HG03469 (cell line): Measurements from ENCODE around the gene NABP1.

Source experiments
- ATAC-seq: cut with Tn5 transposase; IDR thresholded peaks from one replicate; pipeline ENCODE4 v1.9.1; 2021; ENCODE audit warnings: mild to moderate bottlenecking, moderate library complexity, moderate number of reproducible peaks; ENCODE audit not compliant: unreplicated experiment

The NABP1 gene

DNA sequence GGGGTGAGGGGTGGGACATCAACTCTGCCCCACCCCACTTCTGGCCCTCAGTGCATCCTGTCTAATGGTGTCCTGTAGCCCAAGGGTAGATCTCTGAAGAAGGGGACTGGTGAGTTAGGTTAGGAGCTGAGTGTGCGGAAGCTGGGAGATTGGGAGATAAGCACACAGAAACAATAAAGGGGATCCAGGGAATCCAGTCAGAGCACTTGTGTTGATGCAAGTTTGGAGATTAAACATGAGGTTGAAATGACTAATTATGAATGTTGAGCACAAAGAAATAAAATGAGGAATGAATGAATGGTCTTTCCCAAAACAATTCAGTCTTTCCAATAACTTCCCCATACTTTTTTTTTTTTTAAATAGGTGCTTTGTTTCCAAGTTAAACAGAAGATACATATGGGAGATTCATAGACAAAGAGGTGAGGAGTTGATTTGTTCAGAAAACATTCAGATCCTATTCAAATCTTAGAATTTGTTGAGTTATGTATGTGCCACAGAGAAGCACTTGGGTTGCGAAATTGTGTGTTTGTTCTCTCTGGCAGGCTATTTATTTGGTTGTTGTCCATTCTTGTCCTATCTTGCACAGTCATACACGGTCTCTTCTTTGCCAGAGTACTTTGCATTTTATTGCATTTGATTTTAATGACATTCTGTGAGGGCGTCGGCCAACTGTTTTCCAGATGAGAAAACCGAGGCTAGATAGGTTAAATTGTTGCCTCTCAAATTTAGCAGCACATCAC, 31.6 kb upstream of the NABP1 start:
- ATAC-seq = no peak

DNA sequence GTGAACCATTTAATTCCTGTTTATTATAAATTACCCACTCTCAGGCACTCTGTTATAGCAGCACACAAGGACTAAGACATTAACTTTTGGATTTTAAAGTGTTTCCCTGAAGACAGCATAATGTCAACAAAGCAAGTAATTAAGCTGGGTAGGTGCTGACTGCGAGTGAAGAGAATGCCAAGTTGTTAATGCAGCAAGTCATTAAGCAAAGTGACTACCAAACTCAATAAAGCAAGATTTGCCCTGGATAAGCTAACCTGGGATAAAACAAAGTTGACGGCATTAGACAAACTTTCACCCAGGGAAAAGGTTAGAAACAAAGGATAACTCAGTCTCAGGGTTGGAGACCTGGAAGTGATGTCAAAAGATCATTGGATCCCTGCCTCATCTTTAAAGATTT, 28.4 kb upstream of the NABP1 start:
- no peak for ATAC-seq

DNA sequence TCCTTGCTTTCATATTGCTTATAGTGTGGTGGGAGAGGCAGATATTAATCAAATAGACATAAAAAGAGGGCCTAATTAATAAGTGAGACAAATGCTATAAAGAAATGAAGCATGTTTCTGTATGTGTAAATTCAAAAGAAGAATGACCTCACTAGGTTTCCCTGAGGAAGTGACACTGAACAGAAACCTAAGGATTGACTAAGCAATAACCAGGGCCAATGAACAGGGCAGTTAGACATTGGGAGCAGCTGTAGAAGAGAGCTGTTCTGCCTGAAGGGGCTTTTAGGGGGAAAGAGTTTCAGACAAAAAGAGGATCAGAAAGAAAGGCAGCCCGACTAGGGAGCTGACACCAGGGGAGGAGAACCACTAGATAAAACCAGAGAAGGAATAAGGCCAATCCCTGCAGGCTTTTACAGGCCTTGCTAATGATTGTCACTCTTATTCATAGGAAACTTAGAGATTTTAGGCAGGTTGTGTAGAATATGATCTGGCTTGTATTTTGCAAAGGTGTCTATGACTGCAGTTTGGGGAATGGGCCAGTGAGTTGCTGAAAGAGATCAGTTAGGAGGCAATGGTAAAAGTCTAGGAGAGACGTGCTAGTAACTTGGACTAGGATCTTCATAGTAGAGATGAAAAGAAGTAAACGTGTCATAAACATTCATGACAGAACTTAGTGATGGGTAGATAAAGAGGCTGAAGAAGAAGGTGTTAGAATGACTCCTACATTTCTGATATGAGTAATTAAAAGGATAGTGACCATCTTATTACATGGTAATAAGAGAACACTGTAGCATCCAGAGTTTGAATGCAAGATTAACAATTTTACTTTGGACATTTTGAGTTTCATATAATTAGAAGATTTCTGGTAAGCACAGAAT, 26.8 kb upstream of the NABP1 start:
- ATAC-seq = peak; percentile 95

DNA sequence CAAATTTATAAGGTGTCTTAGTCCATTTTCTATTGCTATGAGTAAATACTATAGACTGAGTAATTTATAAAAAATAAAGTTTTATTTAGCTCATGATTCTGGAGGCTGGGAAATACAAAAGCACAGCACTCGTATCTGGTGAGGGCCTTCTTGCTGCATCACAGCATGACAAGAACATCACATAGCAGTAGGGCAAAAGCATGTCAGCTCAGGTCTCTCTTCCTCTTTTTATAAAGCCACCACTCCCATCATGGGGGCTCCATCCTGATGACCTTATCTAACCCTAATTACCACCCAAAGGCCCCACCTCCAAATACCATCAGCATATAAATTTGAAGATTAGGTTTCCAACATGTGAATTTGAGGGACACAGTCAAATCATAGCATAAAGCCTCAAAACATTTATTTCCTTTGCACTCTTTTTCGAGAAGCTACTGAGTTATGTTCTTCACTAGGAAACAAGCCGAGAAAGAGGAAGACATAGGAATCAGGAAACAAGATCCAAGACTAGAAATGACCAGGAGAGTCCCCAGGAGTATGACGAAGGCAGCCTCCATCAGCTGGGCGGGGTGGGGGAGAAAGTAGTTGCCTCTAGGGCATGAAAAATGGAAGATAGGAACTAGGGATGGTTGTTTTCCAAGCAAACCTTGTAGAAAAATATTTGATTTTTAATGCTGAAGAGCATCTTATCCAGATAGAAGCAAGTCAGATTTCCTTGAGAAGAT, 24.1 kb upstream of the NABP1 start:
- no peak for ATAC-seq

DNA sequence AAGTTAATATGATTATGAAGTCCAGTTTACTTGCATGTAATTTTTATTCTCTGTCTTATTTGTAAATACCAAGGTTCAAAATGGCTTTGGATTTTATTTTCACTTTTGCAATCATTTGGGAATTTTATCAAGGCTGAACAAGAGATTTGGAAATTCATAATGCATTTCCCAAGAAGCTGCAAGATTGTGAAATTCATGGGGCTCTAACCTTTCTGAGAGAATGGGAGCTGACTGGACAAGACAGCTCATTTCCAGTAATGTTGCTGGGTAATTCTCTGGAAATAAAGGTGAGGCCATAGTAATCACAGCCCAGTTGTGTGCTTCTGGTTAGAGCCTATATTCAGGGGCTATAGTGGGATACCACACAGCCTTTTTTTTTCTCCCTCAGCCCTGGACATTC, 21.5 kb upstream of the NABP1 start:
- no peak for ATAC-seq

DNA sequence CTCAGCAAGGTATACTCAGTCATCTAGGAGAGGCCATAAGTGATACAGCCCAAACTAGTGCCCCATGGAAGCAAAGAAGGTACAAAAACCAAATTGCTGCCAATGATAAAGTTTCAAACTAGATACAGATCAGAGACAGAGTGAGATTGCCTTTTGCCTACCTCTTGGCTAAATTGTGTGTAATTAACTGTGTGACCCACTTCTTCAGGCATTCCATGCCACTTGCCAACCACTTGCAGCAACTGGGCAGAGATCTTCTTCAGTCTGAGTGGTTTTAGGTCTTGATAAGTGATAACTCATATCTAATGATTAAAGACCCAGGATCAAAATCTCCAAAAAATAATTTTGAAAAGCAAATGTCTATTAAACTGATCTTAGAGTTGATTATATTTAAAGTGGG, 21.1 kb upstream of the NABP1 start:
- no peak for ATAC-seq

DNA sequence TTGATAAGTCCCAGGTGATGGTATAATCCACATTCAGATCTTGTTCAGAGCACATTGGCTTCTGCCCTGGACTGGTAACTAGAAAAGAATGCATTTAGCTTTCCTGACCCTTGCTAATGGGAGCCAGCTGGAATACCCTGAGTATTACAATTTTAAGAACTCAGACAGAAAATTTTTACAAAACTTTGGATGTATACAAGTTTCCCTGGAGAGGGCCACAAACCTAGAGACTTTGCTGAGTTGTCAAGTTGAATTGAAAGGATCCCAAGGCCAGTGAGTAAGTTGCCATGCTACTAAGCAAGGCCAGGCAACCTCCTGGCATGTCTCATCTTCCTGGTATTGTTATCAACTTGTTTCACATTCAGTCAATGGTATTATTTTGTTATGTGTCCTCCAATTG, 20.0 kb upstream of the NABP1 start:
- ATAC-seq = no peak

DNA sequence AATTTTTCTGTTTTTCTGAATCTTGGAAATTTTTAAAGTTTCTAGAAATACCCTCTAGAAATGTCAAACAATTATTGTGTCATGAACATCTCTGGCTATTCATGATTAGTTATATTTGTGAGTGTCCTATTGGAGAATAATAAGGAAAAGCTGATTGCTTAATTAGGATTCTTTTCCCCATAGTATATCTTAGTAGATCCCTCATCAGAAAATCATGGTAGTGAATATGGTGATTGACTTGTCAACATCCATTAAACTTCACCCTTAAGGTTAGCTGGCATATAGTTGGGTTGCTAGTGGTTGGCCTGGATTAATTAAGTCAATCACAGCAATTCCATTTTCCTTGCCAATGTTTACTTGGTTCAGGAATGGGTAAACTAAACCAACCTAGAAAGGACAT, 18.7 kb upstream of the NABP1 start:
- ATAC-seq = no peak

DNA sequence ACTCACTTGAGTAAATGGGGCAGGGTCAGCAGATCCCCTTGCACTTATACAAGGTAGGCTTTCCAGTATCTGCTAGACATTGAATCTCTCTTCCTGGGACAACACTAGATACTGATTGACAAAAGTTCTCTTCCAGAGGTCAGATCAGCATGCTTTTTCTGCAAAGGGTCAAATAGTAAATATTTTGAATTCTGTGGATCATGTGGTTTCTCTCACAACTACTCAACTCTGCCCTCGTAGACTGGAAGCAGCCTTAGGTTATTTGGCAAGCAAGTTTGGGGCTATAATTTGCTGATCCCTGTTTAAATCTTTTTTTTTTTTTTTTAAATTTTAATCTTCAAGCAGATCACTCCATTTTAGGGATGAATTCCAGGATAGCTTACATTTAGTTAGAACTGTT, 17.4 kb upstream of the NABP1 start:
- ATAC-seq = no peak

DNA sequence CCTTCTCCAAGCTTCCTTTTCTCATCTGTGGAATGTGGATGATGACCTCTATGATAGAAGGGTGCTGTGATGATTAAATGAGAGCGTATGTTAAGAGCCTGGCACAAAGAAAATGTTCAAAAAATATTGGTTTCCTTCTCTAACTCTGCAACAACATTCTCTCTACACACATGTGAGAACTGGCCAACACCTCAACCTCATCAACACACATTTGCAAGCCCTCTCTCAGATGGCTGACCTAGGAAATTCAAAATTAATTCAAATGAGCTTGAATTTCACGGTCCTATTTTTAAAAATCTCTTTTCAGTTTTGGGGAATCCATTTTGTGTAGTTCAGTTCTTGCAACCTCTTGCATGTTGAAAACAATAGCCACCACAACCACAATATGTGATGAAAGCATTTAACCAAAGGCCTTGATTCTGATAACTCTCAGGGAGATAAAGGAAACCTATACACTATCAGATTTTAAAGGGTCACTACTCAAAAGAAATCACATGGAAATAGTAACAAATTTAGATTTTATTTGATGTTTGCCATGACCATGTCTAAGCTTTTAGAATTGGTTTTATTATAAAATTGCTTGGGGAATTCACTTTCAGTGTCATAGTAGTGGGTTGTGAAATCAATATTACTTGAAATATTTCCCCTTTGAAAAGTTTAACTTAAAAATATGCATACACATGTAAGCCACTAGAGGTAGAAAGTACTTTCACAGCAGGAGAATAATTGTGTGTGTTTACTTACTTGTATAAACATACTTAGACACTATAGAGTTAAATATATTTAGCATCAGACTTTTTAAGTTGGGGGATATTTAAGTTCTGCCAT, 16.6 kb upstream of the NABP1 start:
- no peak for ATAC-seq

DNA sequence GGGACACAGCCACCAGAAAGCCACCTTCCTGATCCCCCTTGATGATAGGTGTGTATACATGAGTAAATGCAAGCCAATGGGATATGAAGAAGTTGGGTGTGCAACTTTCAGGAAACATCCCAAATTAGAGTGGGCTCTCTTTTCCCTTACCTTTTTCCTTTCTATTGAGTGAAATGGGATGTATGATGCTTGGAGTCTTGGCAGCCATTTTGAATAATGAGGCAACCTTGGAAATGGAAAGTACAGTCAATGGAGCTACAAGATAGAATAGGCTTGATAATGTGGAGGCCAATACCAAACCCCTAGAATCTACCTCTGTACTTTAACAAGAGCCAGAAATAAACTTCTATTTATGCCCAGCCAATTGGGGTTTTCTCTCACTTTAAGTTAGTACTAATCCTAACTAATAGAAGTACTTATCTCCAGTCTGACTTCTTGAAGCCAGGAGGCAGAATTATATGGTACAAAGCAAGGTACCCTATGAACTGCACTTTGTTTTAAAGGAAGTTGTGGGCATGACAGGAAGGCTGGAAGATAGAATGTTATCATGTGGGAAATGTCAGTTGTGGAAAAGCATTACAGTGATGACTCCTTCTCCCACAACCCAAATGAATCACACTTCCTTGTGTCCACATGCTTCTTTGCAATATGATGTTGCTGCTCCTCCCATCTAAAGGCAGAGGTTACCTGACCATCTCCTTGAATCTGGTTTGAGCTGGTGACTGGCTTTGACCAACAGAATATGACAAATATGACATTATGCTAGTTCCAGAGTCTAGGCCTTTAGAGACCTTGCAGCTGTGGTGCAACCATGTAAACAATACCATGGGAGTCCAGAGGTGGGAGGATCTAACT, 12.9 kb upstream of the NABP1 start:
- no peak for ATAC-seq

DNA sequence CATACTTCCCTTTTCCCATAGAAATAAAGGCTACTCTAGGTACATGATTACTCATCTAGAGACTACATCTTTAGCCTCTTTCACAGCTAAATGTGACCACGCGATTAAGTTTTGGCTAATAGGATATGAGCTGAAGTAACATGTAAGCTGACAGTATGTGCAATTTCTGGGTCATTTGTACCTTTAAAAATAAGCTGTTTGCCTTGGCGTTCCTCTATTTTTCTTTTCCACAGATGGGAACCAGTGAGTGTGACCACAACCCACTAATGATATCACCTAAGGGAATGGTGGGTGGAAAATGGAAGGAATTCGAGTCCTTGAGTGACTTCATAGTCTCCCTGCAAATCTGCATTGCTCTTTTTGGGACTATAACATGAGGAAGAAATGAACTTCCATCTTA, 11.7 kb upstream of the NABP1 start:
- no peak for ATAC-seq

DNA sequence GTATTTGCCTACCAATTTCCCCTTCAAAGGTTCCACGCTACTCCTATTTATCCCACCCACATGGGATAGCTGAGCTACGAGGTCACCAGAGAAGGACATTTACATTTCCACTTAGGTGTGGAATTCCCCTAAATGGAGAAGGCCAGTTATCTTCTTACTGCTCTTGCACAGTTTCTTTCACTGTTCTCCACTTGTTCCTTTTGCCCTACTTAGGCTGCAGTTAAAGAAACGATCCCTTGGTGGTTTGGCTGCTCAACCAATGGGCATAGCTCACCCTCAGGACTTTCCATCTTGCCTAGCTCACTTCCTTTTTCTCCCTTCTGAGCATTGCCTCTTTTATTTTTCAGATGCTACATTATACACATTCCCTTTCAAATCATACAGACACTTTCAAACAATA, 11.2 kb upstream of the NABP1 start:
- ATAC-seq = peak; percentile 64

DNA sequence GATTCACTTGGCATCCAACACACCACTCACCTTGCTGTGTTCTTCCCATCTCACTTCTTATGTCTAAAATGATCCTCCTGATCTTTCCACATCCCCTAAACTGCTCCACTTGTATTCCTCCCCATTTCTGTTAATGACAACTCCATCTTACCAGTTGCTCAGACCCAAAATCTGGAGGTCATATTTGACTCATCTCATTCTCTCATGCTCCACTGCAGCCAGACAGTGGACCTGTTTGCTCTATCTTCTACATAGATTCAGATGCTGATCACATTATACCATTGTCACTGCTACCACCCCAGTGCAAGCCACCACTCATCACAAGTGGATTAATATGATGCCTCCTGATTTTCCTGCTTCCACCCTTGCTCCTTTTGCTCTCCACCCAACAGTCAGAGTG, 7.9 kb upstream of the NABP1 start:
- peak; percentile 61 for ATAC-seq

DNA sequence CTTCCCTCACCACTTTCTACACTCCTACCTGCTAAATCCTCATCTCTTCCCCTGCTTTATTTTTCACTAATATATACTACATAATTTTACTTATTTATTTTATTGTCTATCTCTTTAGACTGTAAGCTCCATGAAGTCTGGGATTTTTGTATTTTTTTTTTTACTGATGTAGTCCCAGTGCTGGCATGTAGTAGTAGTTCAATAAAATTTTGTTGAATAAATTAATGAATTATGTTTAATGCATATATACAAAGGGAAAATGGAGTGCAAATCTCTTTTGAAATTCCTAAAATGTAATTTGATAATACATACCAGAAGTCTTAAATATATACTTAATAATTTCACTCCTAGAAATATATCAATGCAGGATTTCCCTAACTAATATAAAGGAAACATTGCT, 7.1 kb upstream of the NABP1 start:
- no peak for ATAC-seq

DNA sequence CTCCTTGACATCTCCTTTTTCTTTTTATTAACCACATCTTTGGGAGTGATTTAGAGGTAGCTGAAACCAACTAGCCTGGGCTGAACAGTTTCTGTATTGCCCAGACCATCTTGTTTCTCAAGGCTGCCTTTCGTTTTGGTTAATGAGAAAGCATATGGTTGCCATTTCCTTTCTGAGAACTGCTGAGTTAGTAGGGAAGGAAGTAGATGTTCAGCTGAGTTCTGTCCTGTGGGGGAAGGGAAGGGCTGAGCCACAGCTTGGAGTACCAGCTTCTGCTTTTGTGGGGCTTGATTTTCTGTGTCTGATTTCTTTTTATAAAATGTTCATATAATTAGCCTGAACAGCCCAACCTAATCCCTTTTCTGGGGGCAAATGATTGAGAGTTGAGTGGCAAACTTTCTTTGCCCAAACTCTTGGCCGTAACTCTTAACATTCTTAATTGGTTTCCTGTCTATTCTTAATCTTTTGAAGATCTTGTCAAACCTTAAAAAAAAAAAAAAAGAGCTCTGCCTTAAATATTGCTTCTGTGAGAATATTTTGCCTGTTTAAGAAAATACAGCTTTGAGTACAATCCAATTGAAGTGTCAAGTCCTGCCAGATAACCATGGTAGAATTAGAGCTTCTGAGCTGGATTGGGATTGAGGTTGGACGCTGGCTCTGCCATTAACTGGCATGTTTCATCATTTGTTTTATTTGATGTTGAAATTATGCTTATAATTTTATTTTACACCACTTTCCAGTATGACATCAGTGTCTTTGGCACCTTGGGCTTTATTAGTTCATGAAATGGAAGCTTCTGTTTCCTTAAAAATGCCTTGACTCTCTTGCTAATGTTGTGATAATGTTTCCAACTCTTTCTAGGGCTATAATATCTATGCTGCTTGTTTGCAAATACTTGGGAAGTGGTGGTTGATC, 1.9 kb upstream of the NABP1 start:
- ATAC-seq = peak; percentile 62

DNA sequence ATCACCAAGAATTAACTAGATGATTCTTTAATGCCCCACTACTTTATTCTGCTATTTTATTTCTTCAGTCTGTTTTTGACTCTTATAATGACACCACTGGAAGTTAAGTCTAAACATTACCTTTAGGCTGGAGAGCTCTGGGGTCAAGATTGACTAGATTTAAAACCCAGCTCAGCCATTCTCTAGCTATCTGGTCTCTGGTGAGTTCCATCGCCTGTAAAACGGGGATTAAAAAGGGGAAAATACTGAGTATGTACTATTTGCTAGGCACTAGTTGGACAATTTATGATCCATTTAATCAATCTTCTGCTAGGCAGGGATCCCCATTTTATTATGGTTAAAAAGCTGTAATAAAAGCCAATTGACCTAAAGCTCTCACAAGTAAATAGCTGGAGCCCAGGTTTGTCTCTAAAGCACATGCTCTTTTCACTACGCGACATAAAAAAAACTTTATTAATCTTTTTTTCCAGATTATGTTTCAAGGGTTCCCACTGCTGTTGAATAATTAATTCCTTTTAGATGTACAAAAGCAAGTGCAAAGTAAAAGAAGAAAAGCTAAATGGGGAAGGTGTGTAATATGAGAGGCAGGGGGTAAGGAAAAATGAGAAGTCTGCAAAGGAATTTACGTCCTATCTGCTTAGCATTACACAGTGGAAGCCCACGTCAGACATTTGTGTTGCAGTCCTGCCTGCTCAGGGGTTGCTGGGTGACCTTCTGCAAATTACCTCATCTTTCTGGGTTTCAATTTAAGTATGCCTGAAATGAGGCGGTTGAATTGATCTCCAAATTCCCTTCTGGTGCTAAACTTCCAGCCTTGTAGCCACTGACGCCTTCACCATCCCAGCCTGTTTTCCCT, 918 bp upstream of the NABP1 start:
- peak; percentile 23 for ATAC-seq
